T47D (cell line): ENCODE data around the gene DTYMK.

Experiments
- DNase-seq, 2 experiments: peaks; one replicate each; pipeline versions ENCODE4 v3.0.0 to v3.0.0-alpha.2; 2011 to 2012; ENCODE audit warnings: low read depth in 1 of 2, low spot score in 1 of 2
- JUND ChIP-seq: IDR thresholded peaks from 2 replicates; pipeline ENCODE4 v1.6.1; 2012; ENCODE audit warnings: low read depth
- in situ Hi-C: cut with HindIII; loops from 2 replicates; pipeline ENCODE4 v1.10.0; 2016; ENCODE audit warnings: low sequenced_read_pairs, low pct_unique_long_range_greater_than_20kb

The DTYMK gene

DNA sequence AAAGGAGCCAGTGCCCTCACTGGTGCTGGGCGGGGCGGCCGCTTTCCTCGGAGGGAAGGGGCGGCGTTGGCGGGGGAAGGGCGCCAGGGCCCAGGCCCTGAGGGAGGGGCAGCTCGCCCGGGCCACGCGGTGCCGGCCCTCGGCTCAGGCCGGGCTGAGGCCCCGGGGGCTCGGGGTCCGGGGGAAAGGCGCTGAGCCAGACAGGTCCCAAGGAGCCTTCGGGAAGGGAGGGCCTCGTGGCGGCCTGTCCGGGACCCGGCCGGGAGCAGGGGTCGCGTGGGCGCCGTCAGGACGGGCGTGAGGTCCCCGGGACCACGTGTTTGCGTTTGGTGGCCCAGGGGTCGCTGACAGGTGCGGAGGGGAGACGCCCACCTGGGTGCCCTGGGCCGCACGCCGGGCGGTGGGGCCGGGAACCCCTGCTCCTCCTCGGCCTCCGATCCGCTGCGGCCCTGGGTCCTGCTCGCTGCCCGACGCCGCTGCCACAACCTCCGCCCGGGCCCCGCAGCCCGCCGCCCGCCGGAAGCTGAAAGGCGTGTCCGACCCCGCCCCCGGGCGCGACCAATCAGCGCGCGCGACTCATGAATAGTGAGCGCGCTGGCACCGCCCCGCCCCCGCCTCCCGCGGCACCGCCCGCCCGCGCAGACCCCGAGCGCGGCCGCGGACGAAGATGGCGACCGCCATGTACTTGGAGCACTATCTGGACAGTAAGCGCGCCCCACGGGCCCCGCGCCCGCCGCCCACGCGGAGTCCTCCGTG, 15.0 kb upstream of the DTYMK start, which contains the start of gene ING5:
Gene ING5 (plus strand): TSS at position 641 of the 756 bp plus-strand sequence. CDS start 27 bp downstream, at position 668.
- peak; percentile 74 to 94 for DNase-seq
- no peak for TF ChIP-seq JUND
- in situ Hi-C loops: no loop called here

DNA sequence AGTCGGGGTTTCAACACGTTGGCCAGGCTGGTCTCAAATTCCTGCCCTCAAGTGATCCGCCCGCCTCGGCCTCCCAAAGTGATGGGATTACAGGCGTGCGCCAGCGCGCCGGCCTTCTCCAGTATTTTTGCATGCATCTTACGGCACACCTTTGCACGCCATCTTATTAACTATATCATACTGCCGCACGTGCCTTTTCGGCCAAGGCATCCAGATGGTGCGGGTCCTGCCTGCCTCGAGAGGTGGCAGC, 14.5 kb upstream of the DTYMK start:
- no peak for TF ChIP-seq JUND
- DNase-seq: no peak
- in situ Hi-C loops: no loop called here

- no peak for TF ChIP-seq JUND
- DNase-seq: no peak
- in situ Hi-C loops: no loop called here
Measured at GRCh38 chr2:241695651-241696050, 9.0 kb upstream of the DTYMK start.

DNA sequence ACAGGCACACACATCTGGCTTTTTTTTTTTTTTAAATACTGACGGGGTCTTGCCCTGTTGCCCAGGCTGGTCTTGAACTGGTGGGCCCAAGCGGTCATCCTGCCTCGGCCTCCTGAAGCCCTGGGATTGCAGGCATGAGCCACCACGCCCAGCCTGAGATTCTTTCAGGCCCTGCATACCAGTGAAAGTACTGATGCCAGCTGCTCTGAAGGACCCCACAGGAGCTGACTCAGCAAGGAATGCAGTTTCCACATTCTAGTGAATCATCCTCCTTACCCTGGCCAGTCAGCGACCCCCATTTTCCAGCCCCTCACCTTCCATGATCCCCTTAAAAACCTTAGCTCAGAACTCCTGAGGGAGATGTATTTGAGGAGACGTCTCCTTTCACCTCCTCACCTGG, 5.8 kb upstream of the DTYMK start:
- no peak for TF ChIP-seq JUND
- DNase-seq: no peak
- in situ Hi-C loops: no loop called here

GRCh38 chr2:241690202-241690717, 3.6 kb upstream of the DTYMK start:
- no peak for DNase-seq
- no peak for TF ChIP-seq JUND
- in situ Hi-C loops: no loop called here

GRCh38 chr2:241689306-241689705, 2.7 kb upstream of the DTYMK start:
- in situ Hi-C loops: no loop called here
- no peak for TF ChIP-seq JUND
- DNase-seq: no peak

- no peak for TF ChIP-seq JUND
- DNase-seq: no peak
- in situ Hi-C loops: no loop called here
Measured at GRCh38 chr2:241686324-241686649, 328 bp downstream of the DTYMK start.

- no peak for TF ChIP-seq JUND
- DNase-seq: no peak
- in situ Hi-C loops: no loop called here
Measured at GRCh38 chr2:241680827-241681599, 5.6 kb downstream of the DTYMK start.

DNA sequence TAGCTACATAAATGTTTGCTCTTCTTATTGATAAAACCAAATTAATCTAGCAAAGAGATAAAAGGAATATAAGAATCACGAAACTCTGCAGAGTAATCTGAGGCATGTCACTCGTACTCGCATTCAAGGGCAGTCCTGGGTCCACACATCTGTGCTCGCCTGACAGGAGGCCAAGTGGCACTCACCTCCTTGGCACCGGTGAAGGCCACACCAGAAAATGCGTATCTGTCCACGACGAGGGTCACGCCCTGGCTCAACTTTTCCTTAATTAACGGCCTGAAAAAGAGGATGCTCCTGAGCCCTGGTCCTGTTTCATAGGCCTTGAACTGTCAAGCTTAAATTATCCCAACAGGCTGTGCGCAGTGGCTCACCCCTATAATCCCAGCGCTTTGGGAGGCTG, 6.6 kb downstream of the DTYMK start:
- TF ChIP-seq JUND: no peak
- in situ Hi-C loops: no loop called here
- DNase-seq: no peak

- no peak for TF ChIP-seq JUND
- DNase-seq: no peak
- in situ Hi-C loops: no loop called here
Measured at GRCh38 chr2:241678784-241679540, 7.7 kb downstream of the DTYMK start.

GRCh38 chr2:241678307-241678706, 8.3 kb downstream of the DTYMK start:
- in situ Hi-C loops: no loop called here

GRCh38 chr2:241677392-241677791, 9.2 kb downstream of the DTYMK start:
- in situ Hi-C loops: no loop called here
- no peak for DNase-seq
- no peak for TF ChIP-seq JUND

More at GRCh38 chr2:241678307-241678706, 8.3 kb downstream of the DTYMK start:
- no peak for TF ChIP-seq JUND
- DNase-seq: no peak

- no peak for TF ChIP-seq JUND
- DNase-seq: no peak
- in situ Hi-C loops: no loop called here
Measured at GRCh38 chr2:241676665-241677064, 9.9 kb downstream of the DTYMK start.
